HepG2 (cell line): ENCODE data around the gene B3GNT8. TPM values are rescaled to one million over a fixed set of nuclear protein-coding genes. Genes with fewer than 3 reads are reported as not detected.
A peak's percentile ranks its signal among the peaks of the same experiment; 100 is the strongest.

Experiments
- CBX1 ChIP-seq: IDR thresholded peaks from one replicate; pipeline ENCODE4 v1.6.1; 2016; ENCODE audit warnings: antibody characterized with exemption, low read depth
- CENPX ChIP-seq: sonication (generic); formaldehyde crosslinking; IDR thresholded peaks from 2 replicates; pipeline ENCODE4 v1.9.0; 2021; ENCODE audit warnings: mild to moderate bottlenecking, missing genetic modification reagents, moderate library complexity
- GABPB1 ChIP-seq: IDR thresholded peaks from 2 replicates; pipeline ENCODE4 v1.6.1; 2016; ENCODE audit warnings: mild to moderate bottlenecking, missing genetic modification reagents, moderate library complexity, missing compliant biosample characterization
- HDAC2 ChIP-seq: sonication (generic); formaldehyde crosslinking; IDR thresholded peaks from 2 replicates; pipeline ENCODE4 v1.4.0; 2020; ENCODE audit warnings: missing genetic modification reagents
- JUND ChIP-seq: sonication (generic); formaldehyde crosslinking; IDR thresholded peaks from 2 replicates; pipeline ENCODE4 v1.8.0; 2022; ENCODE audit warnings: mild to moderate bottlenecking, missing genetic modification reagents
- KAT2B ChIP-seq: fragments of 150-350 bp; IDR thresholded peaks from 2 replicates; pipeline ENCODE4 v1.6.1; 2014; ENCODE audit warnings: low read depth, low read length, borderline replicate concordance
- KDM3A ChIP-seq: IDR thresholded peaks from 2 replicates; pipeline ENCODE4 v1.6.1; 2018; ENCODE audit warnings: low read depth, missing compliant biosample characterization
- KLF9 ChIP-seq: IDR thresholded peaks from 2 replicates; pipeline ENCODE4 v1.6.1; 2016; ENCODE audit warnings: low read depth
- NCOA1 ChIP-seq: sonication (generic); formaldehyde crosslinking; IDR thresholded peaks from 2 replicates; pipeline ENCODE4 v1.9.0; 2021; ENCODE audit warnings: missing genetic modification reagents
- NFIB ChIP-seq: sonication (generic); formaldehyde crosslinking; IDR thresholded peaks from 2 replicates; pipeline ENCODE4 v1.9.0; 2021; ENCODE audit warnings: missing genetic modification reagents, mild to moderate bottlenecking, borderline replicate concordance
- NFKB2 ChIP-seq: sonication (generic); formaldehyde crosslinking; IDR thresholded peaks from 2 replicates; pipeline ENCODE4 v1.4.0; 2020; ENCODE audit warnings: missing genetic modification reagents, borderline replicate concordance
- NFYC ChIP-seq: IDR thresholded peaks from 2 replicates; pipeline ENCODE4 v1.6.1; 2016; ENCODE audit warnings: missing genetic modification reagents, missing compliant biosample characterization
- PATZ1 ChIP-seq: sonication (generic); formaldehyde crosslinking; IDR thresholded peaks from 2 replicates; pipeline ENCODE4 v1.4.0; 2020; ENCODE audit warnings: missing genetic modification reagents
- SATB2 ChIP-seq: sonication (generic); formaldehyde crosslinking; IDR thresholded peaks from 2 replicates; pipeline ENCODE4 v1.5.0; 2020; ENCODE audit warnings: missing genetic modification reagents
- SNAPC5 ChIP-seq: sonication (generic); formaldehyde crosslinking; IDR thresholded peaks from 2 replicates; pipeline ENCODE4 v1.8.1; 2023; ENCODE audit warnings: mild to moderate bottlenecking, missing genetic modification reagents, borderline replicate concordance
- SRSF1 ChIP-seq: fragments of 200-400 bp; formaldehyde crosslinking; optimal IDR thresholded peaks from 2 replicates; pipeline ENCODE3; 2017; ENCODE audit warnings: mild to moderate bottlenecking, low read depth, low read length, moderate library complexity
- TCF7 ChIP-seq: sonication (generic); IDR thresholded peaks from 2 replicates; pipeline ENCODE4 v1.6.1; 2016; ENCODE audit warnings: antibody characterized with exemption, low read depth
- TEAD3 ChIP-seq: optimal IDR thresholded peaks from 2 replicates; pipeline ENCODE3; 2016; ENCODE audit warnings: borderline replicate concordance
- TFDP1 ChIP-seq: IDR thresholded peaks from 2 replicates; pipeline ENCODE4 v1.6.1; 2016; ENCODE audit warnings: missing compliant biosample characterization, missing genetic modification reagents, borderline replicate concordance
- ZFP36L1 ChIP-seq: sonication (generic); formaldehyde crosslinking; IDR thresholded peaks from 2 replicates; pipeline ENCODE4 v1.8.0; 2022; ENCODE audit warnings: mild to moderate bottlenecking, missing genetic modification reagents, moderate library complexity
- ZNF101 ChIP-seq: sonication (generic); formaldehyde crosslinking; IDR thresholded peaks from 2 replicates; pipeline ENCODE4 v1.4.0; 2020; ENCODE audit warnings: mild to moderate bottlenecking, low read depth, missing genetic modification reagents, borderline replicate concordance
- ZNF468 ChIP-seq: sonication (generic); formaldehyde crosslinking; IDR thresholded peaks from 2 replicates; pipeline ENCODE4 v1.8.0; 2022; ENCODE audit warnings: mild to moderate bottlenecking, moderate library complexity, missing genetic modification reagents
- ZNF576 ChIP-seq: sonication (generic); formaldehyde crosslinking; IDR thresholded peaks from 2 replicates; pipeline ENCODE4 v1.4.0; 2020; ENCODE audit warnings: mild to moderate bottlenecking, missing genetic modification reagents
- ZNF614 ChIP-seq: IDR thresholded peaks from 2 replicates; pipeline ENCODE4 v1.6.1; 2018; ENCODE audit warnings: missing biosample characterization, missing genetic modification reagents, inconsistent platforms, borderline replicate concordance
- ZNF800 ChIP-seq: sonication (generic); formaldehyde crosslinking; IDR thresholded peaks from 2 replicates; pipeline ENCODE4 v1.4.0; 2020; ENCODE audit warnings: missing genetic modification reagents
- polyA plus RNA-seq, 8 experiments: library from polyadenylated mRNA; depleted of rRNA in 3 of 8; stranded (reverse) in 7 of 8; unstranded in 1 of 8; fragments of >200 nt; fragmentation: Illumina TruSeq in 4 of 8; extraction: Trizol in 4 of 8; gene quantifications; 2 replicates each; pipeline versions ENCODE4 v1.2.1 to v1.2.3, GENCODE V29; 2011 to 2016; ENCODE audit warnings: low read depth in 4 of 8, missing spikeins in 1 of 8, mixed read lengths in 1 of 8; ENCODE audit not compliant: insufficient read depth in 1 of 8
- total RNA-seq, 5 experiments: library from RNA; depleted of rRNA; stranded (reverse); fragments of >200 nt; fragmentation: Illumina TruSeq; extraction: Trizol; gene quantifications; 2 replicates each; pipeline ENCODE4 v1.2.3, GENCODE V29; 2016; ENCODE audit warnings: low read depth in 1 of 5

The B3GNT8 gene
- total and polyA plus RNA-seq, 2 of the 13 experiments (the other 11 are each of a cell fraction or from before 2014, with no cell fraction given) = 0.26 to 1.9 TPM

- TF ChIP-seq NFIB (CRISPR knock-in tag) = no peak
- peak; percentile 21 for TF ChIP-seq SATB2 (CRISPR knock-in tag)
- peak; percentile 55; the same call in 1 of the 2 replicates for TF ChIP-seq KAT2B
- TF ChIP-seq KDM3A (CRISPR knock-in tag) = 0 out of 2 replicates have a peak, but pooled peaks have one; percentile 32
- no peak for TF ChIP-seq NCOA1
- peak; percentile 95 for TF ChIP-seq TFDP1 (CRISPR knock-in tag)
- TF ChIP-seq SNAPC5 (CRISPR knock-in tag) = no peak
- peak; percentile 42; the same call in 1 of the 2 replicates for TF ChIP-seq PATZ1 (CRISPR knock-in tag)
- TF ChIP-seq NFYC (CRISPR knock-in tag) = peak; percentile 77
- TF ChIP-seq ZNF800 (CRISPR knock-in tag) = peak; percentile 54
- no peak for TF ChIP-seq ZNF101
- TF ChIP-seq ZNF468 (CRISPR knock-in tag) = no peak
- peak; percentile 88 for TF ChIP-seq NFKB2
- TF ChIP-seq CENPX = no peak
- TF ChIP-seq HDAC2 (CRISPR knock-in tag) = peak; percentile 88
- TF ChIP-seq ZFP36L1 = peak; percentile 49; the same call in 1 of the 2 replicates
- TF ChIP-seq ZNF576 (CRISPR knock-in tag) = no peak
- peak; percentile 63 for TF ChIP-seq CBX1
- peak; percentile 97 for TF ChIP-seq GABPB1 (CRISPR knock-in tag)
- TF ChIP-seq TEAD3 = peak; percentile 64
- TF ChIP-seq SRSF1 = no peak
- TF ChIP-seq TCF7 = no peak
- peak; percentile 55; the same call in 1 of the 2 replicates for TF ChIP-seq JUND (CRISPR knock-in tag)
- peak; percentile 56; the same call in 1 of the 2 replicates for TF ChIP-seq ZNF614 (CRISPR knock-in tag)
- TF ChIP-seq KLF9 (CRISPR knock-in tag) = 0 out of 2 replicates have a peak, but pooled peaks have one; percentile 27
Observed at GRCh38 chr19:41397086-41398049, 29.8 kb downstream of the B3GNT8 start, which contains the start of the genes BCKDHA and EXOSC5 (continued).
